T-helper 2 cell treated with Interferon-gamma antibody and Interleukin-4, amounts not matched to agents 100 ng/mL and 5 ng/mL, for 36 hours (primary cell): ENCODE results near the gene RANGRF. TPM values are rescaled to one million over a fixed set of nuclear protein-coding genes. Genes with fewer than 3 reads are reported as not detected.

Experiments
- intact Hi-C: fragments of 100-400 bp; cut with micrococcal nuclease; formaldehyde crosslinking; loops from one replicate; pipeline ENCODE4 v1.15.1; 2023
- total RNA-seq: library from RNA; stranded (reverse); gene quantifications from 2 replicates; pipeline ENCODE4 v1.2.3, GENCODE V29; 2022

RANGRF gene
- total RNA-seq, 1 donor from 2014 or later, result 63.0 TPM

- intact Hi-C loops, result no loop called here
These were observed 24.5 kb downstream of the RANGRF start for GRCh38 chr17:8312726-8313600.

DNA sequence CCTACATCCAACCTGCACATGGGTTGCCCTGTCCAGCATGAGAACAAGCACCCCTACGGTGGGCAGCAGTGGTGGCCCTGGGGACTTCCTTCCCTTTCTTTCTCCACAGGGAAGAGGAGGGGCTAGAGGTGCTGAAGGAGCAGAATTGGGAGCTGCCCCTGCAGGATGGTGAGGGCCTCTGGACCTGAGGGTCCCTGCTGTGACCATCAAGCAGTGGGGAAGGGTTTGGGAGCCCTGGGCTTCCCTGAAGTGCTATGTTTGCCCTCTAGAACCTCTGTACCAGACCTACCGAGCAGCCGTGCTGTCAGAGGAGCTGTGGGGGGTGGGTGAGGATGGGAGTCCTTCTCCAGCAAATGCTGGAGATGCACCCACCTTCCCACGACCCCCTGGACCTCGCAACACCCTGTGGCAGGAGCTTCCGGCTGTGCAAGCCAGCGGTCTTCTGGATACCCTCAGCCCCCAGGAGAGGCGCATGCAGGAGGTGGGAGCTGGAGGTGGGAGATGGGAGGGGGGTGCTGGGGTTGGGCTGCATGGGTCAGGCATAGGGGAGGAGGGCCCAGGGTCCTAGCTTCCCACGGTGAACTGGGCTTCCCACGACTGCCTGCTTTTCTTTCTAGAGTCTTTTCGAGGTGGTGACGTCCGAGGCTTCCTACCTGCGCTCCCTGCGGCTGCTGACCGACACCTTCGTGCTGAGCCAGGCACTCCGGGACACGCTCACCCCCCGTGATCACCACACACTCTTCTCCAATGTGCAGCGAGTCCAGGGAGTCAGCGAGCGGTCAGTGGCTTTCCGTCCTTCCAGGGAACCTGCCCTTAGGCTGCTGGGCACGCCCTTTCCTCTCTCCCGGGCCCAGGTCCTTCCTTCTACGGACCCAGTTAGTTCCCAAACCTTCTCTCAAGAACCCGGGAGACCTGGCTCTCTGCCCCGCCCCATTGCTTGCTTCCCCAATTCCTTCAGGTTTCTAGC is 26.6 kb downstream of the RANGRF start:
- intact Hi-C loops, result no loop called here

DNA sequence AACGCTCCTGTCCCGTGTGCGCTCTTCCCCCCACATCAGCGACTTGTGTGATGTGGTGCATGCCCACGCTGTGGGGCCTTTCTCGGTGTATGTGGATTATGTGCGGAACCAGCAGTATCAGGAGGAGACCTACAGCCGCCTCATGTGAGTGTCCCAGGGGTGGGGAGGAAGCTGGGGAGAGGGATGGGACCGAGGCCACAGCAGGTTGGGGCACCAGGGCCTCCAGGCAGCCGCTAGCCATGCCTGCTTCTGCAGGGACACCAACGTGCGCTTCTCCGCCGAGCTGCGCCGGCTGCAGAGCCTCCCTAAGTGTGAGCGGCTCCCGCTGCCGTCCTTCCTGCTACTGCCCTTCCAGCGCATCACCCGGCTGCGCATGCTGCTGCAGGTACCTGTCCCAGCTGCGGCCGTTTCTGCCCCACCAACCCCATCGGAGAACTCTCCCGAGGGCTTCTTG is 27.3 kb downstream of the RANGRF start:
- intact Hi-C loops, result no loop called here

DNA sequence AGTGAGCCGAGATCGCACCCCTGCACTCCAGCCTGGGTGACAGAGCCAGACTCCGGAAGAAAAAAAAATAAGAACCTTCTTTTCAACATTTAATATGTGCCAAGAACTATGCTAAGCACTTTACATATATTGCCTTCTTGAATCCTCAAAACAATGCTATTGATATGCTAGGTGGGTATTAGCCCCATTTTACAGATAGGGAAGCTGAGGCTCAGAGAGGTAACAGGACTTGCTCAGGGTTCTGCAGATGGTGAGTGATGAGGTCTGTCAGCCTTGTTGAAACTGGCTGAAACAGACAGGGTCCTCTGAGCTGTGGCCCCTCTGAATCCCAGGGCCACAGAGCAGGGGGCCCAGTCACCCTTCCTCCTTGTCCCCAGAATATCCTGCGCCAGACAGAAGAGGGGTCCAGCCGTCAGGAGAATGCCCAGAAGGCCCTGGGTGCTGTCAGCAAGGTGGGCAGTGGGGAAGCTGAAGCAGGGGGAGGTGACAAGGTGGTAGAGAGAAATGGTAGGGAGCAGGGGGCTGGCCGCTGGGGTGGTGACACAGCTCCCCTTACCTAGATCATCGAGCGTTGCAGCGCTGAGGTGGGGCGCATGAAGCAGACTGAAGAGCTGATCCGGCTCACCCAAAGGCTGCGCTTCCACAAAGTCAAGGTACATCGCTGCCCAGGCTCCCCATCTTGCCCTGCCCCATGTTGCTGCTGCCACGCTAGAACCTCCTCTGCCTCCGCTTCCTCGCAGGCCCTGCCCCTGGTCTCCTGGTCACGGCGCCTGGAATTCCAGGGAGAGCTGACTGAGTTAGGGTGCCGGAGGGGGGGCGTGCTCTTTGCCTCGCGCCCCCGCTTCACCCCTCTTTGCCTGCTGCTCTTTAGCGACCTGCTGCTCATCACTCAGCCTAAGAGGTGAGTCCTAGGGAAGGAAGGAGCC is 29.8 kb downstream of the RANGRF start:
- intact Hi-C loops, result no loop called here

GRCh38 chr17:8320262-8320661 is 31.8 kb downstream of the RANGRF start:
- intact Hi-C loops, result no loop called here

DNA sequence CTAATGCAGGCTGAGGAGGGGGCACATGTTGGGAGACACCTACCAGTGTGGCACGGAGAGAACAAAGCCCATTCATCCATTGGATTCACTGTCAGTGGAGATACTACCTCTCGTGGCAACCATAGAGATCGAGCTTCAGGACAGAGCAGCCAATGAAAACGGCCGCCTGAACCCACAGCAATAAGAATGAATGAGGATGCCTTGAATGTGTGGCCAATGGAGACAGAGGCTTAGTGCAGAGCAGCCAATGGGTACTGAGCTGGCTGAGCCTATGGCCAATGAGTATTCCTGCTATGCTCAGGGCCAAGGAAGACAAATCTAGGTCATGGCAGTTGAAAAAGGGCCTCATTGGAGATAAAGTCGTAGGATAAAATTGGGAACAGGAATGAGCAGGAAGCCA is 32.5 kb downstream of the RANGRF start:
- intact Hi-C loops, result no loop called here

DNA sequence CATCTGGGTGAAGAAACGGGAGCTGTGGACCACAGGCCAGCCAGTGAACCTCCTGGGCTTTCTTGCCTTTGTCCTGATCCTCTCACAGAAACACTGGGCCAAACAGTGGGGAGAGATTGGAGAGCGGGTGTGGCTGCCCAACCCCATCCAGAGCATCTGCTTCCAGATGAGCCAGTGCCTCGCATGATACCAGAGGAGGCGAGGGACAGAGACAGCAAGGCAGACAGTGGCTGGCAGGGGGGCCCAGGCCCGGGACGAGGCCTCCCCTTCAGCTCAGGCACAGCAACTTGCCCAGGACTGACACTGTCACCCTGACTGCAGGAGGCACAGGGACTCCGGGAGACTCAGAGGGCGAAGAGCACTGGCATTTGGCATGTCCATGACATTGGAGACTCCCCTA is 33.6 kb downstream of the RANGRF start:
- intact Hi-C loops, result no loop called here

GRCh38 chr17:8324132-8324531 is 35.7 kb downstream of the RANGRF start:
- intact Hi-C loops, result no loop called here

DNA sequence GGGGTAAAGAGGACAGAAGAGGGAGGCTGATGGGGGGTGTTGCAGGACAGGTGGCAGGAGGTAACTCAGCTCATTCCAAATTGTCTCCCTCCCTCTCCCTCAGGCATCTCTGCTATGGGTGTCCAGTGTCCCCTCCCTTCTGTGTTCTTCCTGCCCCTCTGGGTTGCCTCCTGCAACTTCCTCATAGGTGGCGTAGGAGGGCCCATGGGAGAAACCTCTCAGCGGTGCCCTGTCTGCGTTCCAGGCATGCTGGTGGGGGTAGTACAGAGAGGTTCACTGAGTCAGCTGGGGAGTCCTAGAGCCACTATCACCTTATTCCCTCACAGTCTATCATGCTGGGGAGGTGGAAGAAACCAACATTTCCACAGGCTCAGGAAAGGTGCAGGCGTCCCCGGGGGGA is 36.5 kb downstream of the RANGRF start:
- intact Hi-C loops, result no loop called here

- intact Hi-C loops, result no loop called here
These were observed 38.2 kb downstream of the RANGRF start for GRCh38 chr17:8326511-8327302.

DNA sequence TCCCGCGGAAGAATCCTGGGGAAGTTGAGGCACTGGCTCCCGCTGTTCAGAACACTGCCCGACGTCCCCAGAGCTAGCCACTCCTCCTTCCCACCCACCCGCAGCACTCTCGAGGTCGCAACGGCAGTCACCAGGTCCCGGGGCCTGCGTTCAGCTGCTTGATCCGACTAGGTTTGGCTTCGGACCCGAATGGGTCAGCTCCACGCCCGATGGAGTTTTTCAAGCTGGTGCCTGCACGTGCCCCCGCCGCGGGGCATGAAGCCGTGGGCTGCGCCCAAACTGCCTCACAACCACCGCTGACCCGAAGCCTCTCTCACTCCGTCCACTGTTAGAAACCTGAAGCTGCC is 38.8 kb downstream of the RANGRF start:
- intact Hi-C loops, result no loop called here

DNA sequence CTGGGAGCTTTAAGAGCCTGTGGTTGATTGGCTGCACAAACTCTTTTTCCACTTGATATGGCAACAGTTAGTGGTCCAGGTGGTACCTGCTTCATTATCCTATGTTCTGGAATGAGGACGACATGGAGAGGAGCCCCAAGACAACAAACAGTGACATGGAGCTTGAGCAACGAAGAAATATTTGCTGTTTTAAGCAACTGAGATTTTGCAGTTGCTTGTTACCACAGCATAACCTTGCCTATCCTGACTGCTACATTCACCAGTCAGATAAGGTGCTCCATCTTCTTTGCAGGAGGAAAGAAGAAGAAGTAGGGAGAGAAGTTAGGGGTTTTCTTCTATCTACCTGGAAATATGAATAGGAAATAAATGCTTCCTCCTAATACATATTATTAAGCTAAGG is 43.7 kb downstream of the RANGRF start:
- intact Hi-C loops, result no loop called here

- intact Hi-C loops, result no loop called here
These were observed 44.2 kb downstream of the RANGRF start for GRCh38 chr17:8332688-8333087.

DNA sequence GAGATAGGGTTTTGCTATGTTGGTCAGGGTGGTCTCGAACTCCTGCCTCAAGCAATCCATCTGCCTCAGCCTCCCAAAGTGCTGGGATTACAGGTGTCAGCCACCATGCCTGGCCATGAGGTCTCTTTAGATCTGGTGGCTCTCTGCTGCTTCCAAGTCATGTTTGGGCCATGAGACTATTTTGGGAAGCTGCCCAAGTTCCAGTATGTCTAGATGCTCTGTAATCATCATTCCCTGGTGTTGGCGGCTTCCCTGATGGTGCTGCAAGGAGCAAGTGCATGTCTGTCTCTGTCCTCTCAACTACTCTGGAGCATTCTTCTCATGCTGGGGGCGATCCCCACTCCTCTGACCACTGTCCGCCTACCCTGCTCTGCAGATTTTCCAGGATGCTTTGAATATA is 44.8 kb downstream of the RANGRF start:
- intact Hi-C loops, result no loop called here

DNA sequence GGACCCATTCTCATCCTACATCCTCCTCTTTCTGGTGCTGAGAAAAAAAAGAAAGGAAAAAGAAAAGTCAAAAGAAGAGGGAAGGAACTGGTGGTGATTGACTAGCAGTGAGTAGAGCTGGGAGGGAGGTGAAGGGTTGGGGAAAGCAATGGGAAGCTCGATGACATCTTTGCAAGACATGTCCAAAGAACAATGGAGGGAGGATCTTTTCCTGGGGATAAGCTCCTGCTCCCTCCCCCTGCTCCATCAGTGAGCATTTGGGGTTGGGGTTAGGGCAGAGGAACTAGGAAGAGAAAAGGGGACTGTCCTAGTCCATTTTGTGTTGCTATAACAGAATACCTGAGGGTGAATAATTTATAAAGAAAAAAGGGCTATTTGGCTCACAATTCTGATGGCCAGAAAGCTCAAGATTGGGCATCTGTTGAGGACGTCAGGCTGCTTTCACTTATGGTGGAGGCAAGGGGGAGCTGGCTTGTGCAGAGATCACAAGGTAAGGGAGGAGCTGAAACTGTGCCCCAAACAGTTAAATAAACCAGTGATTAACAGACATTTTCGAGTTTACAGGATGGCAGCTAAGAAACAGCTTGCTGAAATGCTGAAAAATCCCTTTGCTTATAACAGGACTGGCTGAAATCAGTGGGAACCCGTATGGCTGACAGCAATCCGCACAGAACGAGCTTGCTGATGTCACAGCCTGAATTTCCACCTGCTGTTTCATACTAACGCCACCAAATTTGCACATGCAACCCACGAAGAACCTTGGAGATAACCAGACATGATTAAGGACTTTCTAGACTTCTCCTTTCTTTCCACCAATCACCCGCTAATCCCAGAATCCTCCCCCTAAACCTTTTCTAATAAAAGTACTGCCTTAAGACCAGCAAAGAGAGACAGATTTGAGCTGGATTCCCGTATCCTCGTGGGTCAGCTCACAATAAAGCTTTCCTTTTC is 49.6 kb downstream of the RANGRF start:
- intact Hi-C loops, result no loop called here

DNA sequence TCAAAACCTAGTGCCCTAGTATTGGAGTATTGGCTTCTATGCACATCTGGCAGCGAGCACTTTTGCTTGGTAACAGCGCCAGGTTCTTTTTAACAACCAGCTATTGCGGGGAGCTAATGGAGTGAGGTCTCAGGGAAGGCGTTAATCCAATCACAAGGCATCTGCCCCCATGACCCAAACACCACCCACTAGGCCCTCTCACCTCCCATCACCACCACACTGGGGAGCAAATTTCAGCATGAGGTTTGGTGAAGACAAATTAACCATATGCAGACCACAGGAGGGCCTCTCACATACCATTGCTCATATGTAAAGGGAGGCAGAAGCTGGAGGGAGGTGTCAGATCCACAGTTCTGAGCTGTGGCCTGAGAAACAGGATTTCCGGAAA is 50.3 kb downstream of the RANGRF start:
- intact Hi-C loops, result no loop called here

DNA sequence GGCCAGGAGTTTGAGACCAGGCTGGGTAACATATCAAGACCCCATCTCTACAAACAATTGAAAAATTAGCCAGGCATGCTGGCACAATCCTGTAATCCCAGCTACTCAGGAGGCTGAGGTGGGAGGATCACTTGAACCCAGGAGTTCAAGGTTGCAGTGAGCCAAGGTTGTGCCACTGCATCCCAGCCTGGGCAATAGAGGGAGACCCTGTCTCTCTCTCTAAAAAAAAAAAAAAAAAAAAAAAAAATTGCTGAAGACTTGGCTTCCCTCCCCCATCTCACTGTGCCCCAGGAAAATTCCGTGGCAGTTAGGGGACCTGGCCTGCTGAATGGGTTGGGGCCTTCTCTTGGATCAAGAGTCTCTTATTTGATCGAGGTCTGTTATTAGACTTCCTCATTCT is 51.1 kb downstream of the RANGRF start, which contains the start of gene ODF4:
TSS of gene ODF4 (plus strand) at position 301 of the 400 bp plus-strand sequence. CDS start 212 bp downstream, outside the sequence.
- intact Hi-C loops, result no loop called here
